Left colon (tissue), 2 donors: ENCODE results near the gene LARGE1. TPM values are rescaled to one million over a fixed set of nuclear protein-coding genes. Genes with fewer than 3 reads are reported as not detected.
"Not testable (repeated sequence)": the region's sequence is repeated elsewhere in the genome, so short reads cannot be mapped to it uniquely, and the experiment has no call there.

Source experiments
- ATAC-seq: fragments of 200-7000 bp; cut with Tn5 transposase; one replicate; pipeline ENCODE4 v1.9.1; 2020; ENCODE audit warnings: mild to moderate bottlenecking, moderate library complexity
- DNase-seq, 2 donors: peaks; one replicate each; pipeline ENCODE4 v3.0.0-alpha.2; 2020
- intact Hi-C, 2 donors: fragments of 100-400 bp; cut with DNase I in 1 of 2; cut with micrococcal nuclease in 1 of 2; formaldehyde crosslinking; loops; one replicate each; pipeline versions ENCODE4 v1.11.2 to v1.14.0; 2022; cut with DNase I, micrococcal nuclease
- total RNA-seq, 2 donors: library from RNA; stranded (reverse); fragmentation: NEBNext Ultra II Directional; extraction: Animal tissue kit (Norgen Biotek cat#: 25700); gene quantifications; one replicate each; pipeline ENCODE4 v1.2.1, GENCODE V29; 2021
- donor health status: DM: no; HTN: no; CAD: no.
- donor health status: DM: yes; HTN: yes; CAD: no.

The LARGE1 gene
- total RNA-seq, 2 donors from 2014 or later, result 51.6 to 69.6 TPM

DNA sequence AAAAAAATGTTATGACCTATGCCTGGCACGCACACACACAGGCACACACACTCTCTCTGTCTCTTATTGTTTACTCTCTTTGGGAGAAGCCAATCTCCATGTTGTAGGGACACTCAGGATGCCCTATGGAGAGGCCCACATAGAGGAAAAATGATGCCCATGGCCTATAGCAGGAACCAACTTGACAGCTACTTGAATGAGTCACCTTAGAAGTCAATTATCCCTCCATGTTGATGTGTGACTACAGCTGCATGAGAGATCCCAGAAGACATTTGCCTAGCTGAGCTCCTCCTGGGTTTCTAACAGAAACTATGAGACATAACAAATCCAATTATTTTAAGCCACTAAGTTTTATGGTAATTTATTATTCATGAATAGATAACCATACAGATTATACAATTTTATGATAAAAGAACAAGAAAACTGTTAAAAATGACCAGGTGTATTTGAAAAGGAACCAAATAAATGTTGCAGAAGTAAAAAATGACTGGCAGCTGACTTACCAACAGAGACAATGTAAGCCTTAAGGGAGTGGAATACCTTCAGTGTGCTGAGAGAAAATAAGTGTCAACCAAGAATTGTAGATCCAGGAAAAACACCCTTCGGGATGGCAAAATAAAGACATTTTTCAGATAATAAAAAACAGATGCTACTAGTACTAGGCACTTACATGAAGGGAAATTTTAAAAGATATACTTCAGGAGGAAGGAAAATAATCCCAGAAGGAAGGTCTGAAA lies 458.4 kb downstream of the LARGE1 start:
- intact Hi-C loops, result no loop called here
- peak; percentile 85 for ATAC-seq
- no peak for DNase-seq

DNA sequence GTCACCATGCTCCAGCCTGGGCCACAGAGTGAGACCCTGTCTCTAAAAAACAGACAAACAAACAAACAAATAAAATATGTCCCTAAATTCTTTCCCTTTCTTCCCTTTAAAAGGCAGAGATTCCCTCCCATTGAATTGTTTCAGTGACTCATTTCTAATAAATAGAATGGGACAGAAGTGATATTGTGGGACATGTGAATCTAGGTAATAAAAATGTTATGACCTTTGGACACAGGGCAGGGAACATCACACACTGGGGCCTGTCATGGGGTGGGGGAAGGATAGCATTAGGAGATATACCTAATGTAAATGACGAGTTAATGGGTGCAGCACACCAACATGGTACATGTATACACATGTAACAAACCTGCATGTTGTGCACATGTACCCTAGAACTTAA lies 459.0 kb downstream of the LARGE1 start:
- intact Hi-C loops, DNase-seq: not testable (repeated sequence)
- ATAC-seq, result peak; percentile 89

- intact Hi-C loops, result no loop called here
- DNase-seq, result no peak
- no peak for ATAC-seq
These were observed 461.1 kb downstream of the LARGE1 start for GRCh38 chr22:33459137-33459536.

DNA sequence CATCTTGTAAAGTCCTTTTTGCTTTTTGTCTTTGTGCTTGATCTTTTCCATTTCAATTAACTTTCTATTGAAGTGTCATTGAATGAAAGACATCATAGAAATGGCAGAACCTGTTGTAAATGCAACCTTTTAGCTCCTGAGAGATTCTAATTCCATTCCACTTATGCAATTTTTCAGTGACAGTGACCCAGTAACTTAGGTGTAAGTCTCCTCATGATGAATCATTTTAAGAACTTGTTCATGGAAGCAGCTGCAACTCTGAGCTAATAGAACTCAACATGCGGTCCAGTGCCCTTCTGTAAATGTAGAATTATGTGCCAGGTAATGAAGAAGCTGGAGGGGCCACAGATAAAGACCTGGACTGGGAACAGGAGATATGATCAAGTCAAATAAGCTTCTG lies 463.8 kb downstream of the LARGE1 start:
- ATAC-seq (no peak), DNase-seq (no peak)
- intact Hi-C loops, result no loop called here

GRCh38 chr22:33455036-33455435 lies 465.2 kb downstream of the LARGE1 start:
- intact Hi-C loops, result no loop called here
- ATAC-seq, result no peak
- DNase-seq, result no peak

GRCh38 chr22:33451866-33452469 lies 468.3 kb downstream of the LARGE1 start:
- intact Hi-C loops, result no loop called here
- DNase-seq (no peak), ATAC-seq (no peak)

DNA sequence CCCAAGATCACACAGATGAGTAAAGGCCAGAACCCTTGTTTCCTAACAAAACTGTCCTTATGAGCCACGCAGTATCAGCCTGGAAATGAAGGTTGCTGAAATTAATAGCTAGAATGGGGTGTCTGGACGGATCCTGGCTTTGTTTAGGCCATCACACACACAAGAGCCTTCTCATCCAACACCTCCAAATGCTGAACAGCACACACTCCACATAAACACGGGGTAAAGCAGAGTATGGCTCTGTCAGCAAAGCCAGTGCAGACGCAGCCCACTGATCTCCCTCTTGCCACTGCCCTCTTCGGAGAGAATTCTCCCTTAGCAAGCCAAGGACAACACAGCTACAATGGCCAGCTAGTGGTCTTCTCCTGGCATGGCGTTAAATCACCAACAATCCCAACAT lies 469.5 kb downstream of the LARGE1 start:
- no peak for ATAC-seq
- intact Hi-C loops, result no loop called here
- no peak for DNase-seq

DNA sequence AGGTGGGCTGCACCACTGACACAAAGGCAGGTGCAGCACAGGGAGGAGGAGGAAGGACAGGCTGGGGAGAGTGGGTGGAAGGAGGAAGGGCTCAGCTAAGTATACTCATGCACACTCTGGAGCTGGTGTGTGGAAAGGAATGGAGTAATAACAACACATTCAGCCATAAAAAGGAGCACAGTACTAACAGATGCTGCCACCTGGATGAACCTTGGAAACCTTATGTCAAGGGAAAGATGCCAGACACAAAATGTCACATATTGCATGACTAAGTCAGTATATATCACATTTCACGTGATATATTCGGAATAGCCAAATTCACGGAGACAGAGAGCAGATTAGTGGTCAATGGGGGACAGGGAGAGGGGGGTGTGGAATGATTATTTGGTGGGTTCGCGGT lies 472.5 kb downstream of the LARGE1 start:
- ATAC-seq (no peak), DNase-seq (no peak)
- intact Hi-C loops, result no loop called here

- intact Hi-C loops, result no loop called here
- DNase-seq (no peak), ATAC-seq (no peak)
These were observed 476.6 kb downstream of the LARGE1 start for GRCh38 chr22:33443683-33444082.

- DNase-seq (no peak), ATAC-seq (no peak)
- intact Hi-C loops, result no loop called here
These were observed 479.5 kb downstream of the LARGE1 start for GRCh38 chr22:33440756-33441155.

GRCh38 chr22:33438273-33438672 lies 482.0 kb downstream of the LARGE1 start:
- intact Hi-C loops, result no loop called here
- DNase-seq, result peak in 1 of 2 donors; percentile 25
- no peak for ATAC-seq

GRCh38 chr22:33431300-33431699 lies 489.0 kb downstream of the LARGE1 start:
- intact Hi-C loops, result no loop called here
- ATAC-seq, result no peak
- no peak for DNase-seq

GRCh38 chr22:33429281-33429680 lies 491.0 kb downstream of the LARGE1 start:
- intact Hi-C loops, result no loop called here
- no peak for DNase-seq
- ATAC-seq, result no peak

DNA sequence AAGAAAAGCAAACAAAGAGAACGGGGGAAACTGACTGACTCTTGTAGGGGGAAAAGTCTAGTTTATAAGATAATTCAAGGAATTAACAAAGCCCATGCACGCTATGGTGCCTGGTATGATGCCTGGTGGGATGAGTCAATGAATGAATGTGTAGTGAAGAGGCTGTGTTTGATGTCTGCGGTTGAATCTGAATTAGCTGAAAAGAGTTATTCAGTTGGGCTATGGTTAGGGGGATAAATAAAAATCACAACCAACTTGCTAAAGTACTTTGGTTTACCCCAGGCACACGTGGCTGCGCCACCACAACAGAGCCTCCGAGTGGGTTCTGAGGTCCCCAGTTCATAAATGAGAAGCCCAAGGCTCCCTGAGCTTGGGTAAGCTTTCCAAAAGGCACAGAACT lies 492.8 kb downstream of the LARGE1 start:
- intact Hi-C loops, result no loop called here
- DNase-seq (no peak), ATAC-seq (no peak)

GRCh38 chr22:33426451-33426850 lies 493.8 kb downstream of the LARGE1 start:
- ATAC-seq (no peak), DNase-seq (no peak)
- intact Hi-C loops, result no loop called here

- no peak for DNase-seq
- intact Hi-C loops, result no loop called here
- no peak for ATAC-seq
These were observed 498.4 kb downstream of the LARGE1 start for GRCh38 chr22:33421859-33422258.

DNA sequence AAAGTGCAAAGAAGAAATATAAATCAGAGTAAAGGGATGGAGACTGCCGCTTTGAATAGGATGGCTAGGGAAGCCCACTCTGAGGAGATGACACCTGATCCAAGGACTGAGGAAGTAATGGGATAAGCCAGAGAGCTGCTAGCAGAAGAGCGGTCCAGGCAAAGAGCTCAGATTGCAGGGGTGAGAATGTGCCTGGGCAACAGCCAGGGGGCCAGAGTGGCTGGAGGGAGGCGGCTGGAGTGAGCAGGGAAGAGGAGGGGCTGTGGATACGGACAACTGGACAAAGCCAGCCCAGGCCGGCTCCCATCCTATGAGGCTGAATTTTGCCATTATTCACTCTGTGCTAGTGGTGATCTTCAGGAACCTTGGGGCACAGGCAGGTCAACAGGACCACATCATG lies 501.8 kb downstream of the LARGE1 start:
- DNase-seq, result no peak
- intact Hi-C loops, result no loop called here
- no peak for ATAC-seq

DNA sequence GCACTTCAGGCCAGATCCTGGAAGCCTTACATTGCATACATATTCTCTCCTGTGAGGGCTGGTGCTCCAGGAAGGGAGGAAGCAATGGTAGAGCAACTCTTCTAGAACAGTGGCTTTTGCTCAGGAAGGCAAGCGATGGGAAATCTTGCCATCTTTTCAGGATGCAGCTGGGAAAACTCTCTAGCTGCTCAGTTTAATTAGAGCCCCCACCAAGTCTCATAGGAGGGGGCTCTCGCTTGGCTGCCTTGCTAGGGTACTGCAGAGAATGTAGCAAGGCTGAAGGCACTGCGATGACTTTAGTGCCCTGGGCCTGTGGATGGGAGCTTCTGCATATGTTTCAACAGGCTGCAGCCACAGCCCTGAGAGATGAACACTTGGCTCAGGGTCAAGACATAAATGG lies 504.9 kb downstream of the LARGE1 start:
- no peak for ATAC-seq
- intact Hi-C loops, result no loop called here
- no peak for DNase-seq

- no peak for DNase-seq
- no peak for ATAC-seq
- intact Hi-C loops, result no loop called here
These were observed 511.2 kb downstream of the LARGE1 start for GRCh38 chr22:33409079-33409478.

DNA sequence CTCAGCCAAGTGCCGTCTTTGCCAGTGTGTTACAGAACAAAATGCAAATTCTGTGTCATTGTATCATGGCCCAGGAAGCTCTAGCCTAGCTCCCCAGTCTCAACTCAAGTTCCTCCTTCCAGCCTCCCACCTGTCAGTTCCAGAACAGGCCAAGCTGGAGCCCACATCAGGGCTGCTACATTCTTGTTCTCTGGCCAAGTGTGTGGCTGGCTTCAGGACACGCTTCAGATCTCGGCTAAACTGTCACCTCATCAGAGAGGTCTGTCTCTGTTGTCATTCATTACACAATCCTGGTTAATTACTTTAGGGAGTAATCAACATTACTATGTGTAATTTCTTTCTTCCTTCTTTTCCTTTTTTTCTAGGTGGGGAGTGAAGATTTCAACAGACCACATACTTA lies 515.1 kb downstream of the LARGE1 start:
- DNase-seq (no peak), ATAC-seq (no peak)
- intact Hi-C loops, result no loop called here

DNA sequence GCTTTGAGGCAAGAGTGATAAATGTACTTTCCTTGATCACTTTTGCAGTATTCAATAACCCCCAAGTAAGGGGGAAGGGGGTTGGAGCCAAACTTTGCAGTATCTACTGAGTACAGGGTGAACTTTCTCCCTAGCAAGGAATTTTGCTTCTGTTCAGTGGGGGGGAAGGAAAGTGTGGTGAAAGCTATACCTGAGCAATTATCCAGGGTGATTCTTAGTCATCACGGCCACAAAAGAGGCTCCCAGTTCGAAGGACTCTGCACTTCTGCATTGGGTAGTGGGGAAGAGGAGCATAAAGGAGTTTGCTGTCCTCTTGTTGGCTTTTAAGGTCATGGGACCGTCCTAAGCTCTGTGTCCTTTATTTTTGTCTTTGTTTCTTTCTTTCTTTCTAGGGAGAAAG lies 515.6 kb downstream of the LARGE1 start:
- intact Hi-C loops, result no loop called here
- no peak for ATAC-seq
- DNase-seq, result no peak
